ENCODE measurements around the gene OPCML. TPM values are rescaled to one million over a fixed set of nuclear protein-coding genes. Genes with fewer than 3 reads are reported as not detected.

The OPCML gene
- total RNA-seq, 1 experiment from 2014 or later = not detected

- DNase-seq (ENCODE audit: low read depth, low spot score) (no peak), ATAC-seq (no peak)
- Histone ChIP-seq H3K27me3 (ENCODE audit: control insufficient read depth, insufficient read depth, low read length) (peaks cover 3% of the 10 kb centered on the region), H3K9me3 (ENCODE audit: control insufficient read depth, insufficient read depth, low read depth, low read length) (no peaks in the 10 kb centered on the region), H3K4me3 (ENCODE audit: low read depth in 2 of 2, low read length in 2 of 2) (no peak overlapping the region), H3K4me1 (ENCODE audit: control insufficient read depth, insufficient read depth, low read length) (no peaks in the 10 kb centered on the region), H3K36me3 (ENCODE audit: control insufficient read depth, insufficient read depth, low read length) (no peaks in the 10 kb centered on the region), H3K27ac (ENCODE audit: low read length) (no peak overlapping the region)
- POLR2A ChIA-PET = no interaction called here
- intact Hi-C loops (cut with micrococcal nuclease; ENCODE audit: unreplicated experiment) = no loop called here
- CTCF ChIA-PET = no interaction called here
- BruUV-seq (replicated peaks) = no TSS peak
- TF ChIP-seq POLR2AphosphoS5 (IDR thresholded peaks at IDR 0.05; ENCODE audit: low read depth, low read length) = no peak
- TF ChIP-seq SIN3A (IDR thresholded peaks at IDR 0.05; ENCODE audit: borderline replicate concordance, insufficient read depth, low read depth, low read length) = no peak
- no peak for TF ChIP-seq TCF7L2 (IDR thresholded peaks at IDR 0.05; ENCODE audit: low read depth, low read length)
- no peak for TF ChIP-seq REST (IDR thresholded peaks at IDR 0.05; ENCODE audit: insufficient read depth in 1 of 2, low read depth in 2 of 2, low read length in 1 of 2)
- TF ChIP-seq CTCF (IDR thresholded peaks at IDR 0.05) = no peak
- in situ Hi-C loops (cut with HindIII; ENCODE audit: low pct_unique_long_range_greater_than_20kb, low sequenced_read_pairs) = no loop called here
Measured at GRCh38 chr11:133168016-133168415, 364.3 kb downstream of the OPCML start.

DNA sequence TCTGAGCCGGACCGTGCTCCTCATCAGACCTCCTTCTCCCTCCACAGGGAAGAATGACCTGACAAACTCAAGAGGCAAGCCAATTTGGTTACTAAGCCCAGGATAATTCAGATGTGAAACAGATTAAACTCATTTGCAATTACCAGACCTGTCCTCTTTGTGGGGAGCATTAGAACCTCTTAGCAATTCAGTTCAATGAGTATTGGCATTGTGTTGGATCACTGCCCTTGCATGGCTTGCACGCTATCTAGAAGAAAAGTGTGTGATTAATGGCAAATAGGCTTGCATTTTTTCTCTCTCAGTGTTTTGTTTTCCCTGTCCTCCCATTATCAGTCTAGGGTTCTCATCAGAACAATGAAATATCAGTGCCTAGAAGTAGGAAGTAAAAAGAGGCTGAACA is 365.6 kb downstream of the OPCML start:
- ChIA-PET POLR2A (no interaction called here), CTCF (no interaction called here)
- ATAC-seq (no peak), DNase-seq (ENCODE audit: low read depth, low spot score) (no peak)
- Histone ChIP-seq H3K27me3 (ENCODE audit: control insufficient read depth, insufficient read depth, low read length) (peaks cover 6% of the 10 kb centered on the region), H3K36me3 (ENCODE audit: control insufficient read depth, insufficient read depth, low read length) (no peaks in the 10 kb centered on the region), H3K27ac (ENCODE audit: low read length) (no peak overlapping the region), H3K4me1 (ENCODE audit: control insufficient read depth, insufficient read depth, low read length) (no peaks in the 10 kb centered on the region), H3K9me3 (ENCODE audit: control insufficient read depth, insufficient read depth, low read depth, low read length) (no peaks in the 10 kb centered on the region), H3K4me3 (ENCODE audit: low read depth in 2 of 2, low read length in 2 of 2) (no peak overlapping the region)
- in situ Hi-C loops (cut with HindIII; ENCODE audit: low pct_unique_long_range_greater_than_20kb, low sequenced_read_pairs) = no loop called here
- intact Hi-C loops (cut with micrococcal nuclease; ENCODE audit: unreplicated experiment) = no loop called here
- TF ChIP-seq SIN3A (IDR thresholded peaks at IDR 0.05; ENCODE audit: borderline replicate concordance, insufficient read depth, low read depth, low read length) (no peak), POLR2AphosphoS5 (IDR thresholded peaks at IDR 0.05; ENCODE audit: low read depth, low read length) (no peak), TCF7L2 (IDR thresholded peaks at IDR 0.05; ENCODE audit: low read depth, low read length) (no peak), CTCF (IDR thresholded peaks at IDR 0.05) (no peak), REST (IDR thresholded peaks at IDR 0.05; ENCODE audit: insufficient read depth in 1 of 2, low read depth in 2 of 2, low read length in 1 of 2) (no peak)
- BruUV-seq (replicated peaks) = no TSS peak
